ENCODE data around the gene TTBK2.

- no peak for TF ChIP-seq CTCF (IDR thresholded peaks at IDR 0.05)
- no peak for TF ChIP-seq ZFX (IDR thresholded peaks at IDR 0.05; ENCODE audit: borderline replicate concordance)
These were observed 199.6 kb downstream of the TTBK2 start for GRCh38 chr15:42721016-42721415.

Measured in 22Rv1 (cell line).